HG03139 (cell line): ENCODE measurements around the gene AACS.
A peak's percentile ranks its signal among the peaks of the same experiment; 100 is the strongest.

Experiments
- ATAC-seq: cut with Tn5 transposase; IDR thresholded peaks from one replicate; pipeline ENCODE4 v1.9.1; 2021; ENCODE audit not compliant: unreplicated experiment

The AACS gene

DNA sequence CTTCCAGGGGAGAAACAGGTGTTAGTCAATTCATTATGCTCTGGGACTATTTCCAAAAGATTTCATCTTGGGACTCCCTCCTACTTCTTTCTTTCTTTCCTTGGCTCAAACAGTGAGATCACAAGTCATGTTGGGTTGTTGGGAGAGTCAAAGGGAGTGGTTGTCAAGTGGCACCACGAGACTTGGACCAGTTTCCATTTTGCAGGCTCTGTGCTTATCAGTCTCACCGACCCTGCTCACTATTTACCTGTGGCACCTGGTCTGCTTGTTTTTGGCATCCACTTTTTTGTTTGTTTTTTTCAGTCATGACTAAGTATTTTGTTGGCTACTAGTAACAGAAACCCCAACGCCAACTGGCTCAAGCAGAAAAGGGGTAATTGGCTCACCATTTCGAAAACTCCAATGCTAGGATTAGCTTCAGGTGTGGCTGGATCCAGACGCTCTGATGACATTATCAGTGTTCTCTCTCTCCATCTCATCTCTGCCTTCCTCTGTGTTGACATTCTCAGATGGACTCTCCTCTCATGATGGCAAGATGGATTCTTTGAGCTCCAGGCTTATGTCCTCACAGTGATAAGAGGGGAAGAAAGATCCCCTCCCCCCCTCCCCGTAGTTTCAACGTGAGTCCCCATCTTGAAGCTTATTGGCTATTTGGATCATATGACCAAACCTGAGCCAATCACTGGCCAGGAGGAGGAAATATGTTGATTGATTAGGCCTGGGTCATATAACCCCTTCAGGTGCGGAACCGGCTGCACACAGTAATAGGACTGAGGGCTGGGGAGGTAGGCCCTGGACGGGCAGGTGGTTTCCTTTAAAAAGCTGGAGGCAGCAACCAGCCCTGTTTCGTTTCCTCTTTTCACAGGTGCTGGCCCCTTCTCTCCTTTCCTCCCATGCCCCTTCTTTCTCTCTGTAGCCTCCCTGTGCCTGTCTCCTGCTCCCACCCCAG lies 84.2 kb downstream of the AACS start:
- peak; percentile 91 for ATAC-seq

DNA sequence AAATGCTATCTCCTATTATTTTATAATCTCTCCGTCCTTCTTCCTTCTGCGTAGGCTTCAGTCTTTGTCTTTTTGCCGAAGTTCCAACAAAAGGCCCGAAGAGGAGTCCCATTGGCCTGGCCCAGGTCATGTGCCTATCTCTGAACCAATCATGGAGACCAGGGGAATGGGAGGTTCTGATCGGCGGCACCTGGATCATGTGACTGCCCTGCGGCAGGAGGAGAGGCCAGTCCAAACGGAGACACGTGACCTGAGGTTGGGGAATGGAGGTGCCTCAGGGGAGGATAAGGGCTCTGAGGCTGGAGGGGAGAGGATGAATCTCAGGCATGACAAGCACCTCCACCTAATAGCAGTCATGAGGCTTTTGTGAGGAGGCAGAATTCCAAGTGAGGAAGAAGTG lies 86.0 kb downstream of the AACS start:
- ATAC-seq: no peak

DNA sequence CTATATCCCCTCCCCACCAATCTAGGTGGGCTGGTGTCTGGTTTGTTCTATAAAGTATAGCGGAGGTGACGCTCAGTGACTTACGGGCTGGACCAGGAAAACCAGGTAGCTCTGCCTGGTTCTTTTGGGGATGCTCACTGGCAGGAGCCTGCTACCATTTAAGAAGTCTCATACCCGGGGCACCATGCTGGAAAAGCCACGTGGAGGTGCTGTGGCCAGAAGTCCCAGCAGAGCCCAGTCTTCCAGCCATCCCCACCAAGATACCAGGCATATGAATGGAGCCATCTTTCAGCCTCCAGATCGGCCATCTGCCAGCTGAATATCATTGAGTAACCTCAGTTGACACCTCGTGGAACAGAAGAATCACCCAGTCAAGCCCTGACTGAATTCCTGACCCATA lies 87.2 kb downstream of the AACS start:
- ATAC-seq: no peak

DNA sequence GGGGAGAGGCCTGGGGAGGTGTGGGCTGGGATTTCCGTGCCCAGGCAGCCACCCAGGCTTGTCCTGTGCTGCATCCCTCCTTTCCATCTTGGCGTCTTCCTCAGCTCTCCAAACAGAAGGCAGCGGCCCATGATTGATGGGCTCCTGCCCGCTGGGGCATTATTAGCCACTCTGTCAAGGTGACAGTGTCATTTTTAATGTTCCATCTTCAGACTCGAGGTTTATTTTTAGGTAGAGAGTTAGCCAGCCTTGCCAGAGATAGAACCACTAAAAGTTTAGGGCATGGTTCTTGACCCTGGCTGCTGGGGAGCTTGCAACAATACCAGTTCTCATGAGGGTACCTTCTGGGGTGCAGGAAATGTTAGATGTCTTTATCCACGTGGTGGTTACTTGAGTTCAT lies 90.1 kb downstream of the AACS start:
- ATAC-seq: no peak

DNA sequence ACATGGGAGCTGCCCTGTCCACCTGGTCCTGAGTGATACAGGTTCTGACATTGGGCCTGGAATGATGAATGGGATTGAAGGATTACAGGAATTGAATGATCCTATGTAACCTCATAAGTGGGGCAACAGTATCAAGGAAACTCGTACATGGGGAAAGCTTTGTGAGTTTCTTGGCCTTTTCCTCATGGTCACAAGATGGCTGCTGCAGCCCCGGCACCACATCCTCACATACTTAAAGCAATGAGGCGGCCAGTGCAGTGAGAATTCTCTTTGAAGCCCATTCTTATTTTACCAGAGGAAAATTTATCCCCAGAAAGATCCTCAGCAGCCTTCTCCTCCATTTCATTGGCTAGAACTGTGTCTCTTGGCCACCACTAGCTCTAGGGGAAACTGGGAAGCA lies 91.9 kb downstream of the AACS start:
- no peak for ATAC-seq

DNA sequence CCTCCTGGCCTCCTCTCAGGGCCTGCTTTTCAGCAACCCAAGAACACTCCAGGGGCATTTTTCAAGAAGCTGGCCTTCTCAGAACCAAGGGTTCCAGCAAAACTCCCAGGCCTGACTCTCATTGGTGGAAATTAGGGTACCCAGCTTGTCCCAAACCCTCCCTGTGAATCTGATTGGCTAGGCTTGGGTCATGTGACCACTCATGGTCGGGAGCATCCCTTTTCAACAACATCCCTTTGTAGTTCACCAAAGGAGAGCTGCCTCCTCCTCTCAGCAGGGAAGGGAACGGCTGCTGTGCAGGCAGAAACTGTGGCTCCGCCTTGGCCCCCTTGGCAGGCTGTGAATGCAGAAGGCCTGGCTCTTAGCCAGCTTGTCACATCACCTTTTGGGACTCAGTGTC lies 94.5 kb downstream of the AACS start:
- no peak for ATAC-seq

DNA sequence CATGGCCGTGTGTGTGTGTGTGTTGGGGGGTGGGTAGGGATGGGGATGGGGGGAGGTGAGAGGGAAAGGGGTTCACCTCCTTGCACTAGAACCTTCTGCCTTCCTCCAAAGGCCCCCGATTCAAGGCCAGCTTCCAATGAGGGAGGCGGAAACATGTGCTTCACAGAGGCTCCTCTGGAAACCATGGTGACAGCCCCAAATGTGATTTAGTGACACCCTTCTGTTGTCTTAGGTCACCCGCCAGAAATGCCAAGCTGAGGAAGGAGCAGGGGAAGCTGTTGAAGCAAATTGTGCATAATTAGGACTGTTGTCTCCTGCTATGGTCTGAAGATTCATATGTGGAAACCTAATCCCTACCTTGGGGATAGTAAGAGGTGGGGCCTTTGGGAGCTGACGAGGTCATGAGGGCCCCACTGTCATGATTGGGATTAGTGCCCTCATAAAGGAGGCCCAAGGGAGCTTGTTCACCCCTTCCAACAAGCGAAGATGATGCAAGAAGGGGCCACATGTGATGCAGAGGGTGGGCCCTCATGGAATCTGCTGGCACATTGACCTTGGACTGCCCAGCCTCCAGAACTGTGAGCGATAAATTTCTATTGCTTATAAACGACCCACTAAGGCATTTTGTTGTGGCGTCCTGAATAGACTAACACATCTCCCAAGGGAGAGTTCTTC lies 95.2 kb downstream of the AACS start:
- ATAC-seq: no peak

DNA sequence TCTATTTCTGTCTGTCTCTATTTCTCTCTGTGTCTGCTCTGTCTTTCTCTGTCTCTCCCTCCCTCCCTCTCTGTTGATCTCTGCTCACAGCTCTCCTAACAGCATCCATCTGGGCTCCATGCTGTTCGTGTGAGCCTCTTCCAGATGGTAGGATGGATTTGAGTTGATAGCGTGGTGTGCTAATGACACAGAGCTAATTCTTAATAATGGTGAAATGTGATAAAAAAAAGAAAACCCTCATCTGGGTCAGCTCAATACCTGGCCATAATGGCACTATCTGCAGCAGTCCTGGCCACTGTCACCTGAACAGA lies 96.4 kb downstream of the AACS start:
- no peak for ATAC-seq

DNA sequence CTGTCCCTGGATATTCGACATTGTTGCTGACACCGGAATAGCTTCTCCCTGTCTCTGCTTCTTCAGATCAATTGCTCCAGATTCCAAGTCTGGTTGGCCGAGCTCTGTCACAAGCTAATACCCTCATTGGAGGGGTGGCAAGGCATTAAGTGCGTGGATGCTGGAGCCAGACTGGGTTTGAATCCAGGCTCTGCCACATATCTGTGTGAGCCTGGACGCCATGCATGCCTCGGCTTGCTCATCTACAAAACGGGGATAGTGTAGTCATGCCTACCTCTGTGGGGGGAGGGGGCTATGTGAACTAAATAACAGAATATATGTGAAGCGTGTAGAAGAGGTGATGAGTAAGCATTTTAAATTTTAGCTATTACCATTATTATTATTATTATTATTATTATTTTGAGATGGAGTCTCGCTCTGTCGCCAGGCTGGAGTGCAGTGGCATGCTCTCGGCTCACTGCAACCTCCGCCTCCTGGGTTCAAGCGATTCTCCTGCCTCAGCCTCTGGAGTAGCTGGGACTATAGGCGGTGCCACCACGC lies 97.3 kb downstream of the AACS start:
- ATAC-seq: no peak

DNA sequence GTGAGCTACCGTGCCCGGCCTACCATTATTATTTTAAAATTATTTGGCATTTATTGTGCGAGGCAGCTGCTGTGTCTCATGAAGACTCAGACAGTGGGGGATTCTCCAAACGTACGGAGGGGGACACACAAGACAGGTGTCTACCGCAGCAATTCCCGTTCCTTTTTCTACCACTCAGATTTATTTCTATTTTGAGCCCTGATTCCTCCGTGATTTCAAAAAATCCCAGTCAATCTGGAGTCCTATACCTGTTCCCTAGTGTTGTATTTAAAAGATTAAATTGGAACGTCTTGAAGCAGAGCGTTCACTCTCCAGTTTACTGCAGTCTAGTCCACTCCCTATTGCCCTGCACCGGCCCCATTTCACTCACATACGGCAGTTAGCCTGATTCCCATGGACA lies 97.9 kb downstream of the AACS start:
- no peak for ATAC-seq

DNA sequence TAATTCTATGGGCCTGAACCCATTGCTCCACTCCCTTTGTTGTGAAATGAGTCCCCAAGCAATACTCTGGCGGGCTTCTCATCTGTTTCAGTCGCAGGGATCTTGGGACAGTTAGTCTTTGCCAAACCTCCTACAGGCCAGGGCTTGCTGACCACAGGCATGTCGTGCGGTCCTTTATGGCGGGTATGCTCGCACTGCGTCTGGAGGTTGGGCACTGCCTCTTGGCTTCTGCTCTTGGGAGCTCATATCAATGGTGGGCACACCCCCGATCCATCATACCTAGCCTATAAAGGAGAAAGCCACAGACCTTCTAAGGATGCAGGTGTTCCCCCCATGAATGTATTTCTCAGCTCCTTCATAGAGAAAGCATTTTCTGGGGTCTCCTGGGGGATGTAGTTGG lies 99.3 kb downstream of the AACS start:
- no peak for ATAC-seq

DNA sequence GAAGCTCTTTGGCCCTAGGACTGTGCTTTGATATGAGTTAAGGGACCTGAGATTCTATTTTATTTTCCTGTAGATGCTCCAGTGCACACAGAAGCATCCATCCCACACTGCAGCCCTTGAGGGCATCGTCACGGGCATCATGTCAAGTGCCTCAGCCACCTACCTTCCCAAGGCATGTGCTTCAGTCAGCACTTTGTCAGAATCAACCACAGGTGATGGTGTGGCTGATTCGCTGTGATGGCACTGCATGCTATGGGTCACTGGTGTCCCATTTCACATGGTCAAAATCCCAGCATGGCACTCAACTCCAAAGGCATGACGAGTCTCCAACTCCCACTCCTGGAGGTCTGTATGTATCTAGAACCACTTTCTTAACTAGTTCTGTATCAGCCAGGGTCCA lies 100.8 kb downstream of the AACS start:
- no peak for ATAC-seq

DNA sequence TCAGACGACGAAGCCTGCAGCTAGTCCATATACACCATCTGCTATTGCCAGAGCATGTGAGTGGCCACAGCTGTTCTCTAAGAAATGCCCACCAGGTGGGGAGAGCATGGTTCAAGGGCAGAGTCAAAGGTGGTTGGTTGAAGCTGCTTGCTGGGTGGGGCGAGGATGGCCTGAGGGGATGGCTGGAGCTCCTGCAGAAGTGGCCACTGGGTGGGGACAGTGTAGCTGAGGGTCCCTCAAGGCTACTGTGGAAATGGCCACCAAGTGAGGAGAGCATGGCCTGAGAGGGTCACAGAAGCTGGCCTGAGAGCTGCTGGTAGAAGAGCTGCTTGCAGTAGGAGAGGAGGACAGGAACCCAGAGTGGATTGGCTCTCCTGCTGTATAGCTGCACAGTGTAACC lies 102.4 kb downstream of the AACS start:
- ATAC-seq: no peak

DNA sequence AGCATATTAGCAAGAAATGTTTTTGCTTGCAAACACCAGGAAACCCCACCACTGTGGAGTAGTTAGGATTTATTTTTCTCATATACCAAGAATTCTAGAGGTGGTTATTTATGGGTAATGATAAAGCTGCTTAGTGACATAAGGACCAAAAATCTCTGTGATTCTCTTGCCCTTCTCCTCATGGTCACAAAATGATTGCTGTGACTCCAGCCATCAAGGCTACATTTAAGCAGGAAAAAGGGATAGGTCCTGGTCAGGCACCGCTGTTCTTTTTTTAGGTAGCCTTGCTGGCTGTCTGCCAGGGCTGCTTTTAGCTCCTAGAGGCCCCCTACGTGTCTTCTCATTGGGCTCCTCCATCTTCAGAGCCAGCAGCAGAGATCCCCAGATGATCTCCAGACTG lies 104.2 kb downstream of the AACS start:
- no peak for ATAC-seq

DNA sequence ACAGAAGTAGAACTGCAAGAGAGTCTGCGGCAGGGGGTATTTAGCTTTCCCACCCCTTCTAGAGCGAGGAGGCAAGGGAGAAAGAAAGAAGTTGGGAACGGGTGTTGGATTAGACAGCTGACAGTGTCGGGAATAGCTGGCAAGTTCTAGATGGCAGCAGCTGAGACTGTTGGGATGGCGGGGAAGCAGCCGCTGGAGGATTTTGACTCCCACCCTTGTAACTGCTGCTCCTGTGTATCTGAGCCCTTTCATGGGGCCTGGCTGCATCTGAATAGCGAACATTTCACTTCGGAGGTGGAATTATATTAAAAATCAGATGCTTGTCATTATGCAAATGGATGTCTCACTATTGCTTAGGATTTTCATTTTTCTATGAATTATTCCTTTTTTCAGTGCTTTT lies 104.6 kb downstream of the AACS start:
- no peak for ATAC-seq

DNA sequence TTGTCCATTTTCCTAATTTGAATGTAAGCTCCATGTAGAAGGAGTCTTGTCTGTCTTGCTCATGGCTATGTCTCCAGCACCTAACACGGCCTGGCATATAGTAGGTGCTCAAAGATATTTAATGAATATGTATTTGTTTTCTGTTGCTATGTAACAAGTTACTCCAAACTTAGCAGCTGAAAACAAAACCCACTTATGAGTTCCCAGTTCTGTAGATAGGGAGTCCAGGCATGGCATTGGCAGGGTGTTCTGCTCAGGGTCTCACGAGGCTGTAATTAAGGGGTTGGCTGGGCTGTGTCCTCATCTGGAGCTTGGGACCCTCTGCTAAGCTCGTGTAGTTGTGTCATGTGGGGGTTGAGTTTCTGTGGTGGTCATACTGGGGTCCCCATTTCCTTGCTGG lies 106.0 kb downstream of the AACS start:
- ATAC-seq: no peak

DNA sequence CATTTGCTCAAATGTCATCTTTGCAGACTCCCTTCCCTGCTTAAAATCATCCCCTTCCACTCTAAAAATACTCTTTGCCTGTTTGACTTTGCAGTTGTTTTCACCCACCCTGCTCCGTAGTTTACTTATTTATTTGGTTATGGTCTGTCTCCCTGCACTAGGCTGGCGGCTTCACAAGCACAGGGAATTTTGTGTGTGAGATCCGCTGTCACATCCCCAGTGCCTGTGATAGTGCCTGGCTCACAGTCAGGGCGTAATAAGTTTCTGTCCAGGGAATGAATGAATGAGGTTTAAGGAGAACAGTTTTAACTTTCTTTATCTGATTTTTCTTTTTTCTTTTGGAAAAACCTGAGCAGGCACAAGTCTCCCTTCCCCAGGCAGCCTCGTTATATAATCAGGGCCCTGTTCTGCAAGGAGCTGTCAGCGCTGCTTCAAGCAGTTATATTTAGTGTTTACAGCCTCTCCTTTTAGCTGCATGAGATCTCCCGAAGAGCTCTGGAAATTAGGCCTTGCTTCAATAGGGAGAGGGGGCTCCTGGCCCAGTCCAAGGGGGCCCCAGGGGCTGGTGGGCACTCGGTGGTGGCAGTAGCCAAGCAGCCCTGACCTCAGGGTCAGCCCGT lies 107.1 kb downstream of the AACS start:
- no peak for ATAC-seq

DNA sequence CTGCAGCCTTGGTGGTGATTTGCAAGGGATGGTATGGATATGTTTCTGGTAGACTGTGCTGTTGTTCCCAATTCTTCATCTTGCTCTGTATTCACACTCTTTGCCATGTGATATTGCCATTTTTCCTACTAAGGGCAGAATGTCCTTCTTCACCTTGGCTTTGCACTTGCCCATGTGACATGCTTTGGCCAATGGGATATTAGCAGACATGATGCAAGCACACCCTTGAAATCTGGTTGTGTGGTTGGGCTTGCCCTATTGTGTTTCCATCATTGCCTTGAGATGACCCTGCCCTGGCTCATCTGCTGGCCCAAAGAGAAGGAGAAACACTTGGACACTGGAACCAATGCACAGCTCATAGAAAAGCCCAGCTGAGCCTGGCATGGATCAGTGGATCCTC lies 110.3 kb downstream of the AACS start:
- ATAC-seq: no peak

DNA sequence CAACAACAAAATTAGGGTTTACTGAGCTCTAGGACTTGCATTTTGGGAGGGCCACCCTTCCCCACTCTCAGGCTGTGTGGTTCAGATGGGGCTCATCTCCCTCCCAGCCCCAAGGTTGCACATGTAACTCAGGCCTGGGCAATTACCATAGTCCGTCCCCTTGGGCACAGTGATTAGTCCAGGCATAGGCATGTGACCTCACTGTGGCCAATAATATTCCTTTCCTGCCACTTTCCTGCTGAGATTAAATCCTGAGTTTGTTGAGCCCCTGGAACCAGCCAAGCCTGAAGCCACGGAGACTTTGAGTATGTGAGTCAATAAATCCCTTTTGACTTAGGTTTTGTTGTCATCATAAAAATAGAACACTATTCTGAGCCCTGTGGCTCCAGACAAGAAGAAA lies 113.0 kb downstream of the AACS start:
- ATAC-seq: no peak

DNA sequence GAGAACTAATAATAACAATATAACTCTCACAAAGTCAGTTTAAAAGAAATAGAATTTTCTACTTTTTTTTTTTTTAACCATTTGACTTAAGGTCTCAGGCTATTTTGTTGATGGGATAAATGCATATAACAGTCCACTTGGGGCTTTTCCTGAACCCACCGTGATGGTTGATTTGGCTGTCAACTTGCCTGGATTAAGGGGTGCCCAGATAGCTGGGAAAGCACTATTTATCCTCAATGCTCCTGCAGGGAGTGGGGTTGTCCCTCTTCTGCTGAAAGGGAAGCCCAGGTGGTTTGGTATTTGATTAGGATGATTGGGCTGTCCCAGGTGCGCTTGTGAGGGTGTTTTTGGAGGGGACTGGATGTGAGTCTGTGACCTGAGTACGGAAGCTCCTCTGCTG lies 114.9 kb downstream of the AACS start:
- ATAC-seq: no peak

DNA sequence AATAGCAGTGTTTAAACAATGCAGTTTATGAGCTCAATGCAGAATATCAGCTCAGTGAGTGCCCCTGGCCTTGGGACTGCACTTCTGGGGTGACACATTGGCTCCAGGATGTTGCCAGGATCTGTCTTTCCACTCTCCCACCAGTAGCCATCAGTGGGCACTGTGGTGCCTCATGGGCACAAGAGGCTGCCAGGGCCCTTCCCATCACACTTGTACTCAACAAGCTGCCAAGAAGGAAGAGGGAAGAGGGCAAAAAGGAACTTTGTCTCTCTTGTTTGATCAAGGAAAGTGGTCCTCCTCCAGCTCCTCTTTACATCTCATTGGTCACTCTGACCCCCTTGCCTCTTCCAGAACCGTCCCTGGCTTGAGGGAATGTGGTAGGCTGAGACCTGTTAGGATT lies 115.9 kb downstream of the AACS start:
- no peak for ATAC-seq
